D721Med (cell line): Measurements from ENCODE around the gene PHC3.

Experiments
- DNase-seq: peaks from one replicate; pipeline ENCODE4 v3.0.0; 2011; ENCODE audit warnings: low spot score; ENCODE audit not compliant: insufficient read length
- FAIRE-seq: peaks from 2 replicates; lab custom pipeline; 2011; peaks lifted over from hg19 to GRCh38; lab: Jason Lieb, UNC
- CTCF ChIP-seq: IDR thresholded peaks from 2 replicates; pipeline ENCODE4 v1.5.1; 2012; ENCODE audit warnings: mild to moderate bottlenecking, control low read depth; ENCODE audit not compliant: insufficient read depth; ENCODE audit errors: missing control alignments

Gene PHC3

GRCh38 chr3:170044271-170044670 lies 137.3 kb downstream of the PHC3 start:
- FAIRE-seq, result no peak
- no peak for DNase-seq
- TF ChIP-seq CTCF, result no peak

GRCh38 chr3:170043506-170043905 lies 138.0 kb downstream of the PHC3 start:
- no peak for TF ChIP-seq CTCF
- DNase-seq (no peak), FAIRE-seq (no peak)

- FAIRE-seq, result peak; percentile 61
- TF ChIP-seq CTCF, result no peak
- DNase-seq, result no peak
Measured at GRCh38 chr3:170040418-170040817, 141.1 kb downstream of the PHC3 start.

GRCh38 chr3:170038434-170039110 lies 143.0 kb downstream of the PHC3 start:
- FAIRE-seq, result no peak
- TF ChIP-seq CTCF, result no peak
- DNase-seq, result no peak
